NCI-H2107 (cell line): ENCODE measurements around the gene GPR52.

Experiments used
- DNase-seq: peaks from one replicate; lab custom pipeline; 2025; lab: John Stamatoyannopoulos, UW

GPR52 gene

GRCh38 chr1:174466607-174467006 lies 18.8 kb downstream of the GPR52 start:
- DNase-seq: no peak

DNA sequence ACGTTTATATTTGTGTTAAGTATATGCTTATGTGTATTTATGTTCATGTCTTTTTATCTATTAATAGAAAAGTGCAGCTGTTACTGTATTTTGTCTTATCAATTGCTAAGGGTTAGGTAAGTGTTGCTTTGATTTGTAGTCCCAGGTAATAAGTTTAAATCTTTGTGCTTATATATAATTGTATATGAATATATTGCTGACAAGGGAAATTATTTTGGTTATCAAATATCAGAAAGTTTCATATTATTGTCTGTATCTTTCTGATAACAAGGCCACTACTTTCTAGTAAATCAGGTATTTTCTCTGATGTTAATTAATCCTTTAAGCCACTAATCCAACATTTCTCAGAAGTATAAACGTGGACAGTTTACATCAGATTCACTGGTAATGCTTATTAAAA lies 21.3 kb downstream of the GPR52 start:
- no peak for DNase-seq

DNA sequence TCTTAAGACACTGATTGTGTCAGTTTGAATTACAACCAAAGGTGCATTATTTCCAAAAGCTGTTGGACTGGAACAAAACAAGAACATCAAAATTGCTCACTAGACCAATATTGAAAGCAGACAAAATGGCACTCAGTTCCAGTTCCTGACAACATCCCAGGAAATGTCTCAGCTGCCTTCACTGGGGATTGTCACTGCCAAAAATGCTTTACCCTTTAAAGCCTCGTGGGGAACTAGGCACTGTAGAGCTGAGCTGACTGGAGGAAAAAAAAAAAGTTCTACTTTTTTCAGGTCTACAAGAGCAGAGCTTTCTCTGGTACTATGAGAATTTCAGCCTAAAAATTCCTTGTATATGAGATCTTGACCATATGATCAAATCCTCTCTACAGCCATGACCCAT lies 21.9 kb downstream of the GPR52 start:
- no peak for DNase-seq

DNA sequence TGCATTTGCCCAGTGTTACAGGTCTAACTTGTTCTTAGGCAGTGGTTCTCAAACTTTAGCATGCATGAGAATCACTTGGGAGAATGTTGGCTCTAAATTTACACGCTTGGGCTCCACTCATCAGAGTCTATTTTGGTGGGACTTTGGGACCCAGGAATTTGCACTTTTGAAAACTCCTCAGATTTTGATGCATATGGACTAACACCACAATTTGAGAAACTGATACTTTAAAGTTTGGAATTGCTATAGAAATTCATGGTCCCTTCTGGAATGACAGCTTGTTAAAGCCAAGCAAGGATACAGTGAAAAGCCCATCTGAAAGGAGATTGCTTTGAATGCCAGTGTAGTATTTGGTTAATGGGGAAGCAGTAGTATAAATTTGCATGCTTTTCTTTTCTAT lies 31.5 kb downstream of the GPR52 start:
- DNase-seq: no peak

GRCh38 chr1:174480324-174480723 lies 32.6 kb downstream of the GPR52 start:
- no peak for DNase-seq

DNA sequence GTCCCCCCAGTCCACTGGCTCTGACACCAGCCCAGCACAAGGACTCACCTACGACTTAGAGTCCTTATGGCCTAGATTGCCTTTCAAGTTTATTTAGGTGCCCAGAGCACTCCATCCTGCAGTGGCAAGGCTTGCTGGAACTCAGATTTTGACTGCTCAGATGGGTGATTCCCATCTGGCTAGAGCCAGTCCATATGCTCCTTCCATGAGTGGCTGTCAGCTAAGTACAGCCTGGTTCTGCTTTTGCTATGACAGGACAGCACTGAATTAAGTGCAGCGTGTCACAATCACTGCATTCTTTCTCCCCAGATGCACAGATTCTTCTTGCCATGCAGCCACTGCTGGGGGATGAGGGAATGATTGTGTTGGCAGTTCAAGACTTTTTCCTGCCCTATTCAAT lies 43.8 kb downstream of the GPR52 start:
- no peak for DNase-seq

DNA sequence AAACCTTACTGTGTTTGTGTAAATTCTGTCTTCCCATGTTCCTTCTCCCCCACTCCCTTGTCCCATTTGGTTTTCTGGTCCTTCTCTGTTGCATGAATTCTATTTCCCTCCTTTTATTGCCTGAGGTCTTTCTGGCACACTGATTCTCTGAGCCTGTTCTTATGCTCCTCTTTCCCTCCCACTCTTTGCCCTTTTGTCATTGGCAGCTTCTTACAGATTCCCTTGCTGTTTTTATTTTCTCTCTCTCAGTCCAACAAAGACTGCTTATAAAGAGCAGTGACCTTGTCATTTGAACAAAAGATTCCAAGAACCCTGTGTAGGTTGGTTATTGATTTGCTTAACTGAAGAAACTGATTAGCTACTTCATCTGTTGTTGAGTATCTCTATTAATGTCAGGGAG lies 49.7 kb downstream of the GPR52 start:
- DNase-seq: no peak
